ENCODE measurements around the gene EGFL8.
A peak's percentile ranks its signal among the peaks of the same experiment; 100 is the strongest.
"Not testable (repeated sequence)": the region's sequence is repeated elsewhere in the genome, so short reads cannot be mapped to it uniquely, and the experiment has no call there.

EGFL8 gene

GRCh38 chr6:32190054-32190851 lies 25.9 kb downstream of the EGFL8 start, which contains the start of gene PBX2:
Gene PBX2 (minus strand): TSS chr6:32190202. CDS start chr6:32189915, 287 bp downstream.
- in situ Hi-C loops (cut with HindIII; ENCODE audit: low pct_ligation_motif_present, low pct_unique_long_range_greater_than_20kb, low sequenced_read_pairs), result no loop called here
- peak; percentile 77 for DNase-seq

- DNase-seq, result no peak
- in situ Hi-C loops (cut with HindIII; ENCODE audit: low pct_ligation_motif_present, low pct_unique_long_range_greater_than_20kb, low sequenced_read_pairs), result no loop called here
Measured at GRCh38 chr6:32190911-32191677, 26.7 kb downstream of the EGFL8 start.

GRCh38 chr6:32191696-32192607 lies 27.6 kb downstream of the EGFL8 start:
- no peak for DNase-seq
- in situ Hi-C loops (cut with HindIII; ENCODE audit: low pct_ligation_motif_present, low pct_unique_long_range_greater_than_20kb, low sequenced_read_pairs), result no loop called here

GRCh38 chr6:32192608-32193039 lies 28.2 kb downstream of the EGFL8 start, which contains the start of gene GPSM3:
Gene GPSM3 (minus strand): TSS chr6:32192643. CDS start chr6:32192513, 130 bp downstream.
- in situ Hi-C loops (cut with HindIII; ENCODE audit: low pct_ligation_motif_present, low pct_unique_long_range_greater_than_20kb, low sequenced_read_pairs), result no loop called here
- DNase-seq, result no peak

- in situ Hi-C loops (cut with HindIII; ENCODE audit: low pct_ligation_motif_present, low pct_unique_long_range_greater_than_20kb, low sequenced_read_pairs); DNase-seq: not testable (repeated sequence)
Measured at GRCh38 chr6:32193096-32193495, 28.7 kb downstream of the EGFL8 start.

- no peak for DNase-seq
- in situ Hi-C loops (cut with HindIII; ENCODE audit: low pct_ligation_motif_present, low pct_unique_long_range_greater_than_20kb, low sequenced_read_pairs), result no loop called here
Measured at GRCh38 chr6:32194388-32194787, 30.0 kb downstream of the EGFL8 start.

GRCh38 chr6:32194825-32195651 lies 30.6 kb downstream of the EGFL8 start:
- in situ Hi-C loops (cut with HindIII; ENCODE audit: low pct_ligation_motif_present, low pct_unique_long_range_greater_than_20kb, low sequenced_read_pairs), result no loop called here
- DNase-seq, result peak; percentile 59

- in situ Hi-C loops (cut with HindIII; ENCODE audit: low pct_ligation_motif_present, low pct_unique_long_range_greater_than_20kb, low sequenced_read_pairs), result no loop called here
- peak; percentile 98 for DNase-seq
Measured at GRCh38 chr6:32195652-32195901, 31.2 kb downstream of the EGFL8 start.

- in situ Hi-C loops (cut with HindIII; ENCODE audit: low pct_ligation_motif_present, low pct_unique_long_range_greater_than_20kb, low sequenced_read_pairs), result no loop called here
- DNase-seq, result peak; percentile 66
Measured at GRCh38 chr6:32195902-32196681, 31.7 kb downstream of the EGFL8 start.

GRCh38 chr6:32196682-32197616 lies 32.6 kb downstream of the EGFL8 start:
- no peak for DNase-seq
- in situ Hi-C loops (cut with HindIII; ENCODE audit: low pct_ligation_motif_present, low pct_unique_long_range_greater_than_20kb, low sequenced_read_pairs), result no loop called here

- in situ Hi-C loops (cut with HindIII; ENCODE audit: low pct_ligation_motif_present, low pct_unique_long_range_greater_than_20kb, low sequenced_read_pairs), result no loop called here
Measured at GRCh38 chr6:32198345-32198696, 33.9 kb downstream of the EGFL8 start.

GRCh38 chr6:32198866-32199265 lies 34.5 kb downstream of the EGFL8 start:
- no peak for DNase-seq
- in situ Hi-C loops (cut with HindIII; ENCODE audit: low pct_ligation_motif_present, low pct_unique_long_range_greater_than_20kb, low sequenced_read_pairs), result no loop called here

More at GRCh38 chr6:32198345-32198696, 33.9 kb downstream of the EGFL8 start:
- no peak for DNase-seq

- no peak for DNase-seq
- in situ Hi-C loops (cut with HindIII; ENCODE audit: low pct_ligation_motif_present, low pct_unique_long_range_greater_than_20kb, low sequenced_read_pairs), result no loop called here
Measured at GRCh38 chr6:32200711-32201475, 36.5 kb downstream of the EGFL8 start.

- in situ Hi-C loops (cut with HindIII; ENCODE audit: low pct_ligation_motif_present, low pct_unique_long_range_greater_than_20kb, low sequenced_read_pairs), result no loop called here
Measured at GRCh38 chr6:32202186-32202585, 37.8 kb downstream of the EGFL8 start.

GRCh38 chr6:32203426-32204267 lies 39.3 kb downstream of the EGFL8 start:
- in situ Hi-C loops (cut with HindIII; ENCODE audit: low pct_ligation_motif_present, low pct_unique_long_range_greater_than_20kb, low sequenced_read_pairs), result no loop called here

More at GRCh38 chr6:32202186-32202585, 37.8 kb downstream of the EGFL8 start:
- DNase-seq, result no peak

More at GRCh38 chr6:32203426-32204267, 39.3 kb downstream of the EGFL8 start:
- DNase-seq, result no peak
